ENCODE results near the gene PDCD11.
A peak's percentile ranks its signal among the peaks of the same experiment; 100 is the strongest.
"Not testable (repeated sequence)": the region's sequence is repeated elsewhere in the genome, so short reads cannot be mapped to it uniquely, and the experiment has no call there.

The PDCD11 gene

GRCh38 chr10:103476046-103476768 is 79.8 kb downstream of the PDCD11 start:
- no peak for DNase-seq (ENCODE audit: low read depth)

DNA sequence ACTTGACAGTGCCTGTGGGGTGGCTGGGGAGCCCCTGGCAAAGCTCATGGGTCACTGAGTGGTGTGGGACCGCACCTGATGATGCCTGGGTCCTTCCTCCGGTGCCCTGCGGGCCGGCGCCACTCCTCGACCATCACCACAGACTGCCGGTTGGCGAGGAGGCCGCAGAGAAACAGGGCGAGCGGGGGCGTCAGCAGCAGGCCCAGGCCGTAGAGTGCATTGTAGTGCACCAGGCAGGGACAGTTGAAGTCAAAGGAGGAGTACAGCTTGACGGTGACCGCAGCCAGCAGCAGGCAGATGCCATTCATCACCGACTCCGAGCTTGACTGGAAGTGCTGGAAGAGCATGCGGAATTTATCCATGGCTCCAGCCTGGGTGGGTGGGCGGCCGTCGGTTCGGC is 82.2 kb downstream of the PDCD11 start:
- DNase-seq (ENCODE audit: low read depth): no peak

GRCh38 chr10:103479135-103479534 is 82.7 kb downstream of the PDCD11 start, which contains the start of gene CALHM3:
Gene CALHM3 (minus strand): TSS chr10:103479240. CDS start chr10:103479032, 208 bp downstream.
- DNase-seq (ENCODE audit: low read depth): no peak

- no peak for DNase-seq (ENCODE audit: low read depth)
Observed at GRCh38 chr10:103480521-103480920, 84.1 kb downstream of the PDCD11 start.

DNA sequence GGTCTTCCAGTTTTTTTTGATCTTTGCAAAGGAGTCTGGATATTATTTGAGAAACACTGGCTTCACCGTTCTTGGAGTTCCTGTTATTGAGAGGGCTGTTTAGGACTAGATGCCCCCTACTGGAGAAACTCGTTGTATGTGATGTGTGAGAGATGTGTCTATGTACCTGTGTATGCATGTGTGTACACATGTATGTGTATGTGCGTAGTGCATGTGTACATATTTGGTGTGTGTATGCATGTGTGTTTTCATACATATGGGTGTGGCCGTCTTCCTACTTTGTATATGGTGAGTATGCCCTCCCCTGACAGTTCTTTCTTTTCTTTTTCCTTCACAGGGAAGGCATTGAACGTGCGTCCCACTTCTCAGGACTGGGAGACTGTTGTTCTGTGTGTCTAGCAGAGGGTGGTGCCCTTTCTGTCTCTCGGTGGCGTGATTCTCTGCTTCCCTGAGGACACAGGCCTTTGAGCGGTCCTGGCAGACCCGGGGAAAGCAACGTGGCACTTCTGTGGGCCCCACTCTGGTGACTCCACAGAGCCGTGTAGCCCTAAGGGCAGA is 85.6 kb downstream of the PDCD11 start:
- DNase-seq (ENCODE audit: low read depth): no peak

DNA sequence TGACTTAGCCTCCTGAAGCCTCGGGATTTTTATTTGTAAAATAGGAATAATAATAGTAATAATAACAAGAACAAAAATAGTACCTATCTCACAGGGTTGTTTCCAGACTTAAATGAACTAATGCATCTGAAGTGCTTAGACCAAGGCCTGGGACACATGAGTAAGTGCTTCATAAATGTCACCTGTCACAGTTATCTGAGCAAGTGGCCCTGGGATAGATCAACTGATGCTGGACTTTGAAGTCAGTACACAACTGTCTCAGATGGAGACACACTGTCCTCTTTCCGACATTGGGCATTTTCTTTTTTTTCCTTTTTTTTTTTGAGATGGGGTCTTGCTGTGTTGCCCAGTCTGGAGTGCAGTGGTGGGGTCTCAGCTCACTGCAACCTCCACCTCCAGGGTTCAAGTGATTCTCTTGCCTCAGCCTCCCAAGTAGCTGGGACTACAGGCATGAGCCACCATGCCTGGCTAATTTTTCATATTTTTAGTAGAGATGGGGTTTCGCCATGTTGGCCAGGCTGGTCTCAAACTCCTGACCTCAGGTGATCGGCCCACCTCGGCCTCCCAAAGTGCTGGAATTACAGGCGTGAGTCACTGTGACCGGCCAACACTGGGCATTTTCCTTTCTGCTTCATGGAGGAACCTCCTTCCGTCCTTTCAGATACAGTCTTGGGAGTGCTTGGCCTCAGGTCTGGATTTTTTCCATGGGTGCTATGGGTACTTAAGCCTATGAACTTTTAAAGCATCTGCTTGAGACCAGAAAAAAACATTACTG is 90.4 kb downstream of the PDCD11 start:
- not testable (repeated sequence) for DNase-seq (ENCODE audit: low read depth)

GRCh38 chr10:103487410-103487708 is 90.9 kb downstream of the PDCD11 start:
- no peak for DNase-seq (ENCODE audit: low read depth)

GRCh38 chr10:103490986-103491314 is 94.5 kb downstream of the PDCD11 start:
- no peak for DNase-seq (ENCODE audit: low read depth)

GRCh38 chr10:103491729-103492364 is 95.4 kb downstream of the PDCD11 start:
- no peak for DNase-seq (ENCODE audit: low read depth)

DNA sequence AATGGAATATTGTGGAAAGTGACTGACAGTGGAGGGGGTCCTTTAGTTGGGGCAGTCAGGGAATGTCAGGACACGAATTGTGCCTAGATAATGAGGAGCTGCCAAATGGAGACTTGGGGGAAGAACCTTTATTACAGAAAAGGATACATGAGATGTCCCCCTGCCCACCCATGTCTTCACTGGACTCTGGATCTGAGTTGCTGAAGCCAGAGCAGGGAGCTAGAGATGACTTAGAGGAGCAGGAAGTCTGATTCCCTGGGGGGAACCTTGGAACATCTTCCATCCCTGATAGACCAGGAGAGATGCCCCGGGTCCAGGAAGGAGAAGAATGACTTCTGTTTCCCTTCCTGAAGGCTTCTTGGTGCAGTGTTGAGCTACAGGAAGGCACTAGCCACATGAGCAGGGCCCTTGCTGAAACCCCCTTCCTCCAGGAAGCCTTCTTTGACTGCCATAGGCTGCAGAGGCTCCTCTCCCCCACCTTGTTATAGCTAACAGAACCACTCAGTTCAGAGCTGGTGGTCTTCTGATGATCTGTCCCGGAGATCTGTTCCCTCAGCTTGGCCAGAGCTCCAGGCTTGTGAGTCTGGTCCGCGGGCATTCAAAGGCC is 96.3 kb downstream of the PDCD11 start:
- DNase-seq (ENCODE audit: low read depth): no peak

- DNase-seq (ENCODE audit: low read depth): no peak
Observed at GRCh38 chr10:103493362-103493915, 97.0 kb downstream of the PDCD11 start, which contains the start of gene NEURL1. Gene NEURL1 (plus strand): TSS chr10:103493705. CDS start chr10:103494388, 683 bp downstream.

- DNase-seq (ENCODE audit: low read depth): peak; percentile 7
Observed at GRCh38 chr10:103493916-103494877, 97.8 kb downstream of the PDCD11 start.

- DNase-seq (ENCODE audit: low read depth): no peak
Observed at GRCh38 chr10:103495321-103495720, 98.9 kb downstream of the PDCD11 start.
